Endothelial cell of umbilical vein (primary cell): ENCODE results near the gene FAHD1.

ENCODE experiments used
- EZH2 ChIP-seq: IDR thresholded peaks from 2 replicates; pipeline ENCODE4 v1.6.1; 2012; ENCODE audit warnings: borderline replicate concordance, low read depth, mild to moderate bottlenecking, moderate library complexity, low read length, inconsistent platforms; ENCODE audit not compliant: severe bottlenecking
- FOS ChIP-seq: IDR thresholded peaks from 2 replicates; pipeline ENCODE4 v1.6.1; 2011; ENCODE audit warnings: mild to moderate bottlenecking, low read length, moderate library complexity, borderline replicate concordance; ENCODE audit not compliant: insufficient read depth
- JUN ChIP-seq: IDR thresholded peaks from 2 replicates; pipeline ENCODE4 v1.6.1; 2011; ENCODE audit warnings: borderline replicate concordance, low read depth; ENCODE audit not compliant: insufficient read length, insufficient read depth
- MAX ChIP-seq: IDR thresholded peaks from 2 replicates; pipeline ENCODE4 v1.6.1; 2011; ENCODE audit not compliant: insufficient read depth, insufficient read length
- MYC ChIP-seq: IDR thresholded peaks from one replicate; pipeline ENCODE4 v1.6.1; 2011; ENCODE audit warnings: mild to moderate bottlenecking, low read depth, low read length
- POLR2A ChIP-seq: IDR thresholded peaks from 2 replicates; pipeline ENCODE4 v1.6.1; 2012; ENCODE audit warnings: low read depth, mild to moderate bottlenecking, control low read depth, low read length
- POLR2AphosphoS5 ChIP-seq: IDR thresholded peaks from 2 replicates; pipeline ENCODE4 v1.6.1; 2012; ENCODE audit warnings: low read depth, mild to moderate bottlenecking, control low read depth, low read length, moderate library complexity; ENCODE audit not compliant: insufficient read depth
- TF ChIP-seq, protein P1 (sequence below), 2 donors: IDR thresholded peaks; 1 replicate in 1 of 2; 2 replicates in 1 of 2; pipeline ENCODE4 v1.5.1; 2011; ENCODE audit warnings: low read length in 2 of 2, mild to moderate bottlenecking in 2 of 2, moderate library complexity in 2 of 2, control low read depth in 1 of 2, inconsistent platforms in 1 of 2, low read depth in 1 of 2; ENCODE audit not compliant: insufficient read depth in 1 of 2; ENCODE audit errors: extremely low read depth in 1 of 2

- TF ChIP-seq, protein P1, sequence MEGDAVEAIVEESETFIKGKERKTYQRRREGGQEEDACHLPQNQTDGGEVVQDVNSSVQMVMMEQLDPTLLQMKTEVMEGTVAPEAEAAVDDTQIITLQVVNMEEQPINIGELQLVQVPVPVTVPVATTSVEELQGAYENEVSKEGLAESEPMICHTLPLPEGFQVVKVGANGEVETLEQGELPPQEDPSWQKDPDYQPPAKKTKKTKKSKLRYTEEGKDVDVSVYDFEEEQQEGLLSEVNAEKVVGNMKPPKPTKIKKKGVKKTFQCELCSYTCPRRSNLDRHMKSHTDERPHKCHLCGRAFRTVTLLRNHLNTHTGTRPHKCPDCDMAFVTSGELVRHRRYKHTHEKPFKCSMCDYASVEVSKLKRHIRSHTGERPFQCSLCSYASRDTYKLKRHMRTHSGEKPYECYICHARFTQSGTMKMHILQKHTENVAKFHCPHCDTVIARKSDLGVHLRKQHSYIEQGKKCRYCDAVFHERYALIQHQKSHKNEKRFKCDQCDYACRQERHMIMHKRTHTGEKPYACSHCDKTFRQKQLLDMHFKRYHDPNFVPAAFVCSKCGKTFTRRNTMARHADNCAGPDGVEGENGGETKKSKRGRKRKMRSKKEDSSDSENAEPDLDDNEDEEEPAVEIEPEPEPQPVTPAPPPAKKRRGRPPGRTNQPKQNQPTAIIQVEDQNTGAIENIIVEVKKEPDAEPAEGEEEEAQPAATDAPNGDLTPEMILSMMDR (IDR thresholded peaks at IDR 0.05; ENCODE audit: extremely low read depth in 1 of 2, insufficient read depth in 1 of 2, low read depth in 1 of 2, low read length in 2 of 2), result no peak
- TF ChIP-seq MAX (no peak), POLR2A (no peak), EZH2 (no peak), POLR2AphosphoS5 (no peak), JUN (no peak), FOS (no peak), MYC (no peak)
Measured at GRCh38 chr16:1810106-1810505, 16.9 kb upstream of the FAHD1 start.
